Measurements from ENCODE around the gene IGFBP4.

DNA sequence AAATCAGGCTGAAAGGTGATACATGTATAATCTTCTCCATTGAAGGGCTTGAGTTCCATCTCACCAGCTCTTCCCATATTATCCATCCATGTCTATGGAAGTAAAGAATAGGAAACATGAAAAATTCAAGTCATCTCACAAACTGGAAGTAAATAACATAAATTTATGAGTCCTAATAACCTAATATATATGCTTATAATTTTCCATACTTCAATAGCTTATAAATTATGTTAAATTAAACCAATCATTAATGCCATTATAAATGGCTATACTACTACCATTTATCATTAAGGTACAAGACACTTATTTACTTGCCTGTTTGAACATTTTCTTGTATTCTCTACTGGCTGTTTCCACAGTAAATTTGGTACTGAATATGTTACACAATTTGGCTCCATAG, 30.4 kb upstream of the IGFBP4 start:
- TF ChIP-seq, protein P1, sequence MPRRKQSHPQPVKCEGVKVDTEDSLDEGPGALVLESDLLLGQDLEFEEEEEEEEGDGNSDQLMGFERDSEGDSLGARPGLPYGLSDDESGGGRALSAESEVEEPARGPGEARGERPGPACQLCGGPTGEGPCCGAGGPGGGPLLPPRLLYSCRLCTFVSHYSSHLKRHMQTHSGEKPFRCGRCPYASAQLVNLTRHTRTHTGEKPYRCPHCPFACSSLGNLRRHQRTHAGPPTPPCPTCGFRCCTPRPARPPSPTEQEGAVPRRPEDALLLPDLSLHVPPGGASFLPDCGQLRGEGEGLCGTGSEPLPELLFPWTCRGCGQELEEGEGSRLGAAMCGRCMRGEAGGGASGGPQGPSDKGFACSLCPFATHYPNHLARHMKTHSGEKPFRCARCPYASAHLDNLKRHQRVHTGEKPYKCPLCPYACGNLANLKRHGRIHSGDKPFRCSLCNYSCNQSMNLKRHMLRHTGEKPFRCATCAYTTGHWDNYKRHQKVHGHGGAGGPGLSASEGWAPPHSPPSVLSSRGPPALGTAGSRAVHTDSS (CRISPR knock-in tag; conservative IDR thresholded peaks at IDR 0.05): no peak
- TF ChIP-seq KLF16 (CRISPR knock-in tag; IDR thresholded peaks at IDR 0.05) (no peak), ZNF441 (CRISPR knock-in tag; IDR thresholded peaks at IDR 0.05; ENCODE audit: borderline replicate concordance) (no peak), MXI1 (IDR thresholded peaks at IDR 0.05; ENCODE audit: borderline replicate concordance, low read depth, low read length) (no peak), NFE2L2 (IDR thresholded peaks at IDR 0.05; ENCODE audit: low read length) (no peak), IRF2 (CRISPR knock-in tag; IDR thresholded peaks at IDR 0.05) (no peak), TCF7L2 (IDR thresholded peaks at IDR 0.05; ENCODE audit: low read depth, low read length) (no peak), CHD4 (IDR thresholded peaks at IDR 0.05; ENCODE audit: borderline replicate concordance, low read length) (no peak), ESRRA (CRISPR knock-in tag; IDR thresholded peaks at IDR 0.05; ENCODE audit: low read depth) (no peak)
- TF ChIP-seq, protein P2, sequence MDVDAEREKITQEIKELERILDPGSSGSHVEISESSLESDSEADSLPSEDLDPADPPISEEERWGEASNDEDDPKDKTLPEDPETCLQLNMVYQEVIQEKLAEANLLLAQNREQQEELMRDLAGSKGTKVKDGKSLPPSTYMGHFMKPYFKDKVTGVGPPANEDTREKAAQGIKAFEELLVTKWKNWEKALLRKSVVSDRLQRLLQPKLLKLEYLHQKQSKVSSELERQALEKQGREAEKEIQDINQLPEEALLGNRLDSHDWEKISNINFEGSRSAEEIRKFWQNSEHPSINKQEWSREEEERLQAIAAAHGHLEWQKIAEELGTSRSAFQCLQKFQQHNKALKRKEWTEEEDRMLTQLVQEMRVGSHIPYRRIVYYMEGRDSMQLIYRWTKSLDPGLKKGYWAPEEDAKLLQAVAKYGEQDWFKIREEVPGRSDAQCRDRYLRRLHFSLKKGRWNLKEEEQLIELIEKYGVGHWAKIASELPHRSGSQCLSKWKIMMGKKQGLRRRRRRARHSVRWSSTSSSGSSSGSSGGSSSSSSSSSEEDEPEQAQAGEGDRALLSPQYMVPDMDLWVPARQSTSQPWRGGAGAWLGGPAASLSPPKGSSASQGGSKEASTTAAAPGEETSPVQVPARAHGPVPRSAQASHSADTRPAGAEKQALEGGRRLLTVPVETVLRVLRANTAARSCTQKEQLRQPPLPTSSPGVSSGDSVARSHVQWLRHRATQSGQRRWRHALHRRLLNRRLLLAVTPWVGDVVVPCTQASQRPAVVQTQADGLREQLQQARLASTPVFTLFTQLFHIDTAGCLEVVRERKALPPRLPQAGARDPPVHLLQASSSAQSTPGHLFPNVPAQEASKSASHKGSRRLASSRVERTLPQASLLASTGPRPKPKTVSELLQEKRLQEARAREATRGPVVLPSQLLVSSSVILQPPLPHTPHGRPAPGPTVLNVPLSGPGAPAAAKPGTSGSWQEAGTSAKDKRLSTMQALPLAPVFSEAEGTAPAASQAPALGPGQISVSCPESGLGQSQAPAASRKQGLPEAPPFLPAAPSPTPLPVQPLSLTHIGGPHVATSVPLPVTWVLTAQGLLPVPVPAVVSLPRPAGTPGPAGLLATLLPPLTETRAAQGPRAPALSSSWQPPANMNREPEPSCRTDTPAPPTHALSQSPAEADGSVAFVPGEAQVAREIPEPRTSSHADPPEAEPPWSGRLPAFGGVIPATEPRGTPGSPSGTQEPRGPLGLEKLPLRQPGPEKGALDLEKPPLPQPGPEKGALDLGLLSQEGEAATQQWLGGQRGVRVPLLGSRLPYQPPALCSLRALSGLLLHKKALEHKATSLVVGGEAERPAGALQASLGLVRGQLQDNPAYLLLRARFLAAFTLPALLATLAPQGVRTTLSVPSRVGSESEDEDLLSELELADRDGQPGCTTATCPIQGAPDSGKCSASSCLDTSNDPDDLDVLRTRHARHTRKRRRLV (CRISPR knock-in tag; IDR thresholded peaks at IDR 0.05): no peak
- TF ChIP-seq, protein P3, sequence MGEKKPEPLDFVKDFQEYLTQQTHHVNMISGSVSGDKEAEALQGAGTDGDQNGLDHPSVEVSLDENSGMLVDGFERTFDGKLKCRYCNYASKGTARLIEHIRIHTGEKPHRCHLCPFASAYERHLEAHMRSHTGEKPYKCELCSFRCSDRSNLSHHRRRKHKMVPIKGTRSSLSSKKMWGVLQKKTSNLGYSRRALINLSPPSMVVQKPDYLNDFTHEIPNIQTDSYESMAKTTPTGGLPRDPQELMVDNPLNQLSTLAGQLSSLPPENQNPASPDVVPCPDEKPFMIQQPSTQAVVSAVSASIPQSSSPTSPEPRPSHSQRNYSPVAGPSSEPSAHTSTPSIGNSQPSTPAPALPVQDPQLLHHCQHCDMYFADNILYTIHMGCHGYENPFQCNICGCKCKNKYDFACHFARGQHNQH (CRISPR knock-in tag; IDR thresholded peaks at IDR 0.05): no peak

All from HepG2 (cell line).